AG09309 (cell line): ENCODE results near the gene ZC3H14.

ENCODE experiments used
- DNase-seq: peaks from one replicate; pipeline ENCODE4 v3.0.0-alpha.2; 2010; ENCODE audit warnings: low read depth
- H3K4me3 ChIP-seq: 2 replicates; pipeline ENCODE4 v1.5.1; 2011; ENCODE audit warnings: mild to moderate bottlenecking, low read depth, low read length, moderate library complexity; ENCODE audit not compliant: control insufficient read depth
- CTCF ChIP-seq: IDR thresholded peaks from 2 replicates; pipeline ENCODE4 v1.5.1; 2011; ENCODE audit warnings: mild to moderate bottlenecking, low read depth, low read length, inconsistent platforms; ENCODE audit not compliant: insufficient read depth, control insufficient read depth; ENCODE audit errors: missing control alignments

Gene ZC3H14

GRCh38 chr14:88614218-88614907 is 51.5 kb downstream of the ZC3H14 start:
- TF ChIP-seq CTCF, result no peak
- peak; percentile 33 for DNase-seq
- H3K4me3 ChIP-seq, result no peak overlapping the region

GRCh38 chr14:88616697-88617096 is 53.9 kb downstream of the ZC3H14 start:
- DNase-seq, result no peak
- TF ChIP-seq CTCF, result no peak
- no peak overlapping the region for H3K4me3 ChIP-seq

DNA sequence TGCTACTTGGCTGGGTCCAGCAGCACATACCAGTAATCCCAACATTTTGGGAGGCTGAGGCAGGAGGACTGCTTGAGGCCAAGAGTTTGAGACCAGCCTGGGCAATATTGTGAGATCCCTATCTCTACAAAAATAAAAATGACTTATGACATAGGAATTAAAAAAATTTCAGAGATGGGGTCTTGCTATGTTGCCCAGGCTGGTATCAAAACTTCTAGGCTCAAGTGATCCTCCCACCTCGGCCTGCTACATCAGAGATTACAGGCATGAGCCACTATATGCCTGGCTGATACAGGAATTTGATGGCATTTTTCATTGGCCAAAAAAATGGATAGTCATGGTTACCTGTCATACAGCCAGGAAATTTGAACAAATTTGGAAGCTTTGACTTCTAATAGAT is 54.6 kb downstream of the ZC3H14 start:
- no peak overlapping the region for H3K4me3 ChIP-seq
- no peak for DNase-seq
- TF ChIP-seq CTCF, result no peak

DNA sequence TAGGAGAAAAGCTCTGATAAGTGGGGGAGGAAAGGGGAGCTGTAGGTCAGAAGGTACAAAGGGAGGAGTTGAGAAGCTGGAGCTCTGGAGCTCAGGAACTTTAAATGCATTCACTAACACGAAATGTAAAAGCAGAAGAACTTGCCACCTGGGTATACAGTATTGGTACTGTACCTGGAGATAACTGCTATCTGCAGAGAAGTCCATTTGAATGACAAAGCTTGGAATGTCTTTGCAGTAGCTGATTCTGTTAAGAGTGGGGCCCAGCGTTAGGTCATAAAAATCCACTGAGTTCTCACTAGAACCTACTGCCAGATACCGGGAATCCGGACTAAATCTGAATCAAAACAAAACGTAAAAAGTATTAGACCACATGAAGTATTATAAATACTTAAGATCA is 55.6 kb downstream of the ZC3H14 start:
- TF ChIP-seq CTCF, result no peak
- no peak overlapping the region for H3K4me3 ChIP-seq
- no peak for DNase-seq

- H3K4me3 ChIP-seq, result no peak overlapping the region
- no peak for DNase-seq
- TF ChIP-seq CTCF, result no peak
These were observed 58.3 kb downstream of the ZC3H14 start for GRCh38 chr14:88621100-88621499.

- TF ChIP-seq CTCF, result no peak
- no peak overlapping the region for H3K4me3 ChIP-seq
- DNase-seq, result no peak
These were observed 62.8 kb downstream of the ZC3H14 start for GRCh38 chr14:88625671-88626070.
